H9 (cell line): ENCODE measurements around the gene TBC1D24. TPM values are rescaled to one million over a fixed set of nuclear protein-coding genes. Genes with fewer than 3 reads are reported as not detected.

Experiments used
- DNase-seq: peaks from one replicate; pipeline ENCODE4 v3.0.0-alpha.2; 2017
- H2AFZ ChIP-seq: one replicate; pipeline ENCODE4 v1.6.1; 2013; ENCODE audit warnings: mild to moderate bottlenecking, low read length, control low read depth, moderate library complexity
- H2AK5ac ChIP-seq: 2 replicates; pipeline ENCODE4 v1.6.1; 2013; ENCODE audit warnings: low read length, control low read depth, mixed read lengths; ENCODE audit not compliant: insufficient read length
- H2BK120ac ChIP-seq: one replicate; pipeline ENCODE4 v1.6.1; 2013; ENCODE audit warnings: low read depth, mild to moderate bottlenecking, low read length, control low read depth, inconsistent platforms; ENCODE audit not compliant: poor library complexity, severe bottlenecking
- H2BK12ac ChIP-seq: 2 replicates; pipeline ENCODE4 v1.6.1; 2013; ENCODE audit warnings: low read length, control low read depth, mixed read lengths, low read depth; ENCODE audit not compliant: insufficient read length
- H2BK15ac ChIP-seq: 2 replicates; pipeline ENCODE4 v1.6.1; 2013; ENCODE audit warnings: low read depth, low read length, control low read depth
- H2BK20ac ChIP-seq: one replicate; pipeline ENCODE4 v1.6.1; 2013; ENCODE audit warnings: low read depth, mild to moderate bottlenecking, low read length, control low read depth, inconsistent platforms; ENCODE audit not compliant: poor library complexity, severe bottlenecking
- H2BK5ac ChIP-seq: 2 replicates; pipeline ENCODE4 v1.6.1; 2013; ENCODE audit warnings: low read length, control low read depth, mixed read lengths; ENCODE audit not compliant: insufficient read length
- H3K14ac ChIP-seq: 2 replicates; pipeline ENCODE4 v1.6.1; 2013; ENCODE audit warnings: low read length, control low read depth; ENCODE audit not compliant: insufficient read depth
- H3K18ac ChIP-seq: 2 replicates; pipeline ENCODE4 v1.6.1; 2013; ENCODE audit warnings: low read depth, mild to moderate bottlenecking, mixed read lengths, low read length, control low read depth; ENCODE audit not compliant: insufficient read length
- H3K23ac ChIP-seq: 2 replicates; pipeline ENCODE4 v1.6.1; 2013; ENCODE audit warnings: low read length, control low read depth, mixed read lengths, low read depth; ENCODE audit not compliant: insufficient read length
- H3K23me2 ChIP-seq: 2 replicates; pipeline ENCODE4 v1.6.1; 2013; ENCODE audit warnings: low read depth, mild to moderate bottlenecking, mixed read lengths, low read length, control low read depth; ENCODE audit not compliant: insufficient read length, poor library complexity, severe bottlenecking
- H3K27ac ChIP-seq: 2 replicates; pipeline ENCODE4 v1.5.1; 2013; ENCODE audit warnings: low read length, control low read depth, mixed read lengths, low read depth; ENCODE audit not compliant: insufficient read length
- H3K27me3 ChIP-seq: 2 replicates; pipeline ENCODE4 v1.6.1; 2013; ENCODE audit warnings: low read length, control low read depth, inconsistent platforms; ENCODE audit not compliant: insufficient read depth
- H3K4ac ChIP-seq: 2 replicates; pipeline ENCODE4 v1.6.1; 2013; ENCODE audit warnings: low read depth, mild to moderate bottlenecking, control low read depth, inconsistent platforms, low read length, moderate library complexity
- H3K4me1 ChIP-seq: 2 replicates; pipeline ENCODE4 v1.6.1; 2013; ENCODE audit warnings: low read length, control low read depth, inconsistent platforms; ENCODE audit not compliant: insufficient read depth
- H3K4me2 ChIP-seq: 2 replicates; pipeline ENCODE4 v1.6.1; 2013; ENCODE audit warnings: low read length, control low read depth, mixed read lengths; ENCODE audit not compliant: insufficient read length, insufficient read depth
- H3K56ac ChIP-seq: 2 replicates; pipeline ENCODE4 v1.6.1; 2013; ENCODE audit warnings: low read depth, mild to moderate bottlenecking, mixed read lengths, low read length, control low read depth; ENCODE audit not compliant: insufficient read length
- H3K79me1 ChIP-seq: 2 replicates; pipeline ENCODE4 v1.6.1; 2013; ENCODE audit warnings: low read depth, mild to moderate bottlenecking, moderate library complexity, low read length, control low read depth, inconsistent platforms; ENCODE audit not compliant: insufficient read depth, poor library complexity, severe bottlenecking
- H3K79me2 ChIP-seq: 2 replicates; pipeline ENCODE4 v1.6.1; 2013; ENCODE audit warnings: low read length, control low read depth, inconsistent platforms; ENCODE audit not compliant: insufficient read depth
- H3K9ac ChIP-seq: 2 replicates; pipeline ENCODE4 v1.6.1; 2013; ENCODE audit warnings: low read length, control low read depth, mixed read lengths; ENCODE audit not compliant: insufficient read length; ENCODE audit errors: extremely low read depth
- H3K9me3 ChIP-seq: one replicate; pipeline ENCODE4 v1.6.1; 2013; ENCODE audit warnings: low read depth, low read length, inconsistent platforms; ENCODE audit not compliant: control insufficient read depth
- H3T11ph ChIP-seq: one replicate; pipeline ENCODE4 v1.6.1; 2013; ENCODE audit warnings: mild to moderate bottlenecking, low read length, control low read depth, inconsistent platforms
- H4K20me1 ChIP-seq: one replicate; pipeline ENCODE4 v1.6.1; 2013; ENCODE audit not compliant: control insufficient read depth, insufficient read length, insufficient read depth
- H4K5ac ChIP-seq: 2 replicates; pipeline ENCODE4 v1.6.1; 2013; ENCODE audit warnings: low read depth, mild to moderate bottlenecking, mixed read lengths, low read length, control low read depth; ENCODE audit not compliant: insufficient read length
- H4K8ac ChIP-seq: replicated peaks from 2 replicates; pipeline ENCODE4 v1.6.1; 2013; ENCODE audit warnings: low read length, control low read depth, mixed read lengths, low read depth; ENCODE audit not compliant: insufficient read length
- H4K91ac ChIP-seq: 2 replicates; pipeline ENCODE4 v1.6.1; 2013; ENCODE audit warnings: low read depth, mild to moderate bottlenecking, moderate library complexity, mixed read lengths, low read length, control low read depth; ENCODE audit not compliant: insufficient read length
- H3K27ac Mint-ChIP-seq, 3 experiments: 2 replicates in 2 of 3; 3 replicates in 1 of 3; pipeline ENCODE4 v1.8.0; 2020 to 2021; ENCODE audit warnings: mixed read lengths in 3 of 3, mild to moderate bottlenecking in 1 of 3, moderate library complexity in 1 of 3
- H3K27me3 Mint-ChIP-seq: 2 replicates; pipeline ENCODE4 v1.8.0; 2021; ENCODE audit warnings: low read depth, mild to moderate bottlenecking, moderate library complexity, mixed read lengths
- H3K36me3 Mint-ChIP-seq, 3 experiments: 2 replicates in 2 of 3; 3 replicates in 1 of 3; pipeline ENCODE4 v1.8.0; 2020 to 2021; ENCODE audit warnings: low read depth in 3 of 3, mixed read lengths in 3 of 3; ENCODE audit not compliant: insufficient read depth in 1 of 3
- H3K4me1 Mint-ChIP-seq, 2 experiments: 2 replicates each; pipeline ENCODE4 v1.8.0; 2020; ENCODE audit warnings: mixed read lengths in 2 of 2
- H3K4me3 Mint-ChIP-seq, 2 experiments: 2 replicates in 1 of 2; 3 replicates in 1 of 2; pipeline ENCODE4 v1.8.0; 2020 to 2021; ENCODE audit warnings: mild to moderate bottlenecking in 2 of 2, mixed read lengths in 2 of 2, moderate library complexity in 1 of 2
- H3K9me3 Mint-ChIP-seq, 2 experiments: 2 replicates in 1 of 2; 3 replicates in 1 of 2; pipeline ENCODE4 v1.8.0; 2020; ENCODE audit warnings: mild to moderate bottlenecking in 2 of 2, mixed read lengths in 2 of 2, moderate library complexity in 1 of 2
- CTCF ChIP-seq: fragments of 200-600 bp; sonication (generic); conservative IDR thresholded peaks from 3 replicates; pipeline ENCODE4 v1.8.0; 2021; ENCODE audit warnings: antibody characterized with exemption, mild to moderate bottlenecking
- WGBS: extraction: QIAGEN DNeasy Blood & Tissue Kit; methylation state at CpG from one replicate; pipeline ENCODE4 v1.1.7; 2013; ENCODE audit warnings: missing lambda C conversion rate, low lambda C conversion rate, mixed read lengths; ENCODE audit not compliant: insufficient read length; ENCODE audit errors: extremely low coverage; 5-methylcytosine and 5-hydroxymethylcytosine counted together
- total RNA-seq: library from RNA; stranded (reverse); gene quantifications from 2 replicates; pipeline ENCODE4 v1.2.1, GENCODE V29; 2021

Gene TBC1D24
- total RNA-seq, 1 experiment from 2014 or later, result 19.0 TPM

GRCh38 chr16:2472488-2472864 lies 2.5 kb upstream of the TBC1D24 start:
- Histone ChIP-seq H4K8ac (no peak overlapping the region), H3K23ac (no peak overlapping the region), H3K4me1 (no peaks in the 10 kb centered on the region), H2BK5ac (no peak overlapping the region), H2BK20ac (no peak overlapping the region), H2BK120ac (no peak overlapping the region), H3K27ac (no peak overlapping the region), H4K20me1 (no peaks in the 10 kb centered on the region), H2BK12ac (no peak overlapping the region), H3K79me1 (no peaks in the 10 kb centered on the region), H3T11ph (no peak overlapping the region), H3K56ac (no peak overlapping the region), H3K23me2 (peaks cover 15% of the 10 kb centered on the region), H3K9me3 (no peaks in the 10 kb centered on the region), H2BK15ac (no peak overlapping the region), H2AFZ (no peak overlapping the region), H4K91ac (no peak overlapping the region), H3K4me2 (no peak overlapping the region), H3K14ac (no peak overlapping the region), H3K18ac (no peak overlapping the region), H3K79me2 (no peaks in the 10 kb centered on the region), H4K5ac (no peak overlapping the region), H3K27me3 (peaks cover 18% of the 10 kb centered on the region; the same call in 1 of the 2 replicates), H3K9ac (no peak overlapping the region), H3K4ac (no peak overlapping the region), H2AK5ac (no peak overlapping the region)
- Mint-ChIP-seq H3K27me3 (peaks cover 48% of the 10 kb centered on the region), H3K4me3 (peak overlapping the region in 1 of 2 experiments; percentile 66; a peak in 2 of 5 replicates), H3K27ac (no peak overlapping the region), H3K9me3 (no peaks in the 10 kb centered on the region), H3K36me3 (no peaks in the 10 kb centered on the region), H3K4me1 (peaks cover 23 to 28% of the 10 kb centered on the region in 2 experiments)
- no peak for TF ChIP-seq CTCF
- DNase-seq, result no peak
- WGBS, result no CpG with 5 or more reads among the region's 27 CpGs
